GM18505 (cell line): ENCODE measurements around the gene TPRX1.

ENCODE experiments used
- ATAC-seq: cut with Tn5 transposase; IDR thresholded peaks from one replicate; pipeline ENCODE4 v1.9.1; 2021; ENCODE audit not compliant: unreplicated experiment
- POLR2A ChIP-seq: IDR thresholded peaks from 4 replicates; pipeline ENCODE4 v1.6.1; 2011; ENCODE audit warnings: borderline replicate concordance; ENCODE audit not compliant: insufficient read depth, insufficient read length; ENCODE audit errors: extremely low read depth

TPRX1 gene

DNA sequence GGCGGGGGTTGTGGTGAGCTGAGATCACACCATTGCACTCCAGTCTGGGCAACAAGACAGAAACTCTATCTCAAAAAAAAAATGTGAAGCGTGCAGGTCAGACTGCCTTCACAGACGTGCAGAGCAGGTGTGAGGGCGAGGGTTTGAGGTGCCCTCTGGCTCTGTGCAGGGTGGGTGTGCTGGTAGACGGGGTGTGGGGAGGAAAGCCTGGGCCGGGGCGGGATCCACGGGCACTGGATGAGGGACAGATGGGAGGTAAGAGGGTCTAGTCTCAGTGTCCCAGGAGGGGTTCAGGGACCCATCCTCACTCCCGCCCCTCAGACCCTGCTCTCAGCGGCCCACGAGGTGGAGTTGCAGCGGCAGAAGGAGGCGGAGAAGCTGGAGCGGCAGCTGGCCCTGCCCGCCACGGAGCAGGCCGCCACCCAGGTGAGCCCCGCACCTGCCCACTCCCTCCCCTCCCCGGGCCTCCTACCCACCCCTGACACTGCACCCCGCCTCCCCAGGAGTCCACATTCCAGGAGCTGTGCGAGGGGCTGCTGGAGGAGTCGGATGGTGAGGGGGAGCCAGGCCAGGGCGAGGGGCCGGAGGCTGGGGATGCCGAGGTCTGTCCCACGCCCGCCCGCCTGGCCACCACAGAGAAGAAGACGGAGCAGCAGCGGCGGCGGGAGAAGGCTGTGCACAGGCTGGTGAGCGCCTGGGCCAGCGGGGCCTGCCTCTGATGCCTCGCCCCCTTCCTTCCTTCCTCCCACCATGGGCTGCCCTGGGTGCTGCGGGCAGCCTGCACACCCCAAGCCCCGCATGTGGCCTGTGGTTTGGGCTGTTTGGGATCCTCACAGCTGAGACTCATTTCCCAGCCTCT, 49.9 kb downstream of the TPRX1 start:
- no peak for TF ChIP-seq POLR2A
- no peak for ATAC-seq

DNA sequence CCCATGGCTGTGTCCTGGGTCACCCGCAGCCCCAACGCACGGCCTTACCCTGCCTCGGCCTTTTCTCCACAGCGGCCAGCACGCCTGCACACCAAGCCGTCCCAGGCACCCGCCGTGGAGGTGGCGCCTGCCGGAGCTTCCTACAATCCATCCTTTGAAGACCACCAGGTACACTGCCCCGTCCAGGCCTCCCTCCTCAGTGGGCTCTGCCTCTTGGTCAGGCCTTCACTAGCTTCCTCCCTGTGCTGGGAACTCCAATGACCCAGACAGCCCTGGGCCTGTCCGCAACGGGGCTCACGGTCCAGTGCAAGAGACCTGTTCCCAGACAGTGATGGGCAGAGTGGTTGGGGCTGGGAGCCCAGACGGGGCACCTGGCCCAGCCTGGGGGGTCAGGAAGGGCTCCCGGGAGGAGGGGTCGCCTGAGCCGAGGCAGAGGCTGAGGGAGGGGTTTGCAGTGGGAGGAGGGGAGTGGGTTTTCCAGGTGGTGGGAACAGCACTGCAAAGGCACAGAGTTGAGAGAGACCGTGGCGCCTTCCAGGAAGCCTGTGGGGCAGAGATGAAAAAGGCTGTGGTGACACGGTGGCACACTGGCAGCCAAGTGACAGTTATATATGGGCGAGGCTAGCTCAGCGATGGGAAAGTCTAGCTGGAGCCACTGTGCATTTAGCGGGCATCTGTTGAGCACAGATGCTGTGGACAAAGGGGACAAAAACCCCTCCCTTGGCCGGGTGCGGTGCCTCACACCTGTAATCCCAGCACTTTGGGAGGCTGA, 51.7 kb downstream of the TPRX1 start:
- ATAC-seq = no peak
- no peak for TF ChIP-seq POLR2A
